Left hindlimb (tissue), 1 donor: ENCODE results near the gene CDKL1.
"Not testable (repeated sequence)": the region's sequence is repeated elsewhere in the genome, so short reads cannot be mapped to it uniquely, and the experiment has no call there.

Experiments used
- DNase-seq: peaks from one replicate; pipeline ENCODE4 v3.0.0-alpha.2; 2018

Gene CDKL1

GRCh38 chr14:50320283-50320682 lies 76.4 kb downstream of the CDKL1 start:
- DNase-seq, result no peak

GRCh38 chr14:50319721-50320120 lies 77.0 kb downstream of the CDKL1 start:
- DNase-seq, result no peak

GRCh38 chr14:50319293-50319692 lies 77.4 kb downstream of the CDKL1 start:
- DNase-seq, result no peak

- no peak for DNase-seq
These were observed 78.6 kb downstream of the CDKL1 start for GRCh38 chr14:50318031-50318626.

- DNase-seq, result not testable (repeated sequence)
These were observed 82.6 kb downstream of the CDKL1 start for GRCh38 chr14:50314098-50314497.

- DNase-seq, result no peak
These were observed 84.0 kb downstream of the CDKL1 start for GRCh38 chr14:50312734-50313054.

GRCh38 chr14:50311972-50312733 lies 84.5 kb downstream of the CDKL1 start, which contains the start of the genes DMAC2L and L2HGDH:
Gene DMAC2L, plus strand, starts transcription at chr14:50312324. Its CDS starts 9,164 bp downstream, at chr14:50321488.
Gene L2HGDH, minus strand, starts transcription at chr14:50312229. Its CDS starts 79 bp downstream, at chr14:50312150.
- DNase-seq, result peak; percentile 95

- DNase-seq, result no peak
These were observed 85.2 kb downstream of the CDKL1 start for GRCh38 chr14:50311337-50311971.

GRCh38 chr14:50310445-50310844 lies 86.2 kb downstream of the CDKL1 start:
- no peak for DNase-seq

- no peak for DNase-seq
These were observed 88.2 kb downstream of the CDKL1 start for GRCh38 chr14:50308363-50308915.

GRCh38 chr14:50303744-50304471 lies 92.8 kb downstream of the CDKL1 start:
- no peak for DNase-seq

- no peak for DNase-seq
These were observed 94.8 kb downstream of the CDKL1 start for GRCh38 chr14:50301914-50302313.

- no peak for DNase-seq
These were observed 97.1 kb downstream of the CDKL1 start for GRCh38 chr14:50299585-50299984.

GRCh38 chr14:50290306-50290705 lies 106.4 kb downstream of the CDKL1 start:
- no peak for DNase-seq

- no peak for DNase-seq
These were observed 108.5 kb downstream of the CDKL1 start for GRCh38 chr14:50288146-50288545.

- DNase-seq, result no peak
These were observed 110.8 kb downstream of the CDKL1 start for GRCh38 chr14:50285861-50286260.
